OCI-LY3 (cell line): ENCODE measurements around the gene MLPH.
"Not testable (repeated sequence)": the region's sequence is repeated elsewhere in the genome, so short reads cannot be mapped to it uniquely, and the experiment has no call there.

Experiments used
- H2AFZ ChIP-seq: fragments of 200-600, 300-600 bp; shearing (Covaris generic); 2 replicates; pipeline ENCODE4 v1.6.0; 2014; ENCODE audit warnings: antibody characterized with exemption, low read depth, low read length
- H3K27ac ChIP-seq: fragments of 200-600, 300-600 bp; sonication (generic); 2 replicates; pipeline ENCODE4 v1.5.1; 2014; ENCODE audit warnings: mild to moderate bottlenecking, low read length, moderate library complexity, mixed read lengths
- H3K27me3 ChIP-seq: fragments of 200-600, 300-600 bp; sonication (generic); 2 replicates; pipeline ENCODE4 v1.6.1; 2014; ENCODE audit warnings: low read depth, low read length, mixed read lengths
- H3K36me3 ChIP-seq: fragments of 200-600, 300-600 bp; sonication (generic); replicated peaks from 2 replicates; pipeline ENCODE3; 2014; ENCODE audit warnings: low read depth, low read length, mixed read lengths
- H3K4me1 ChIP-seq: fragments of 300-600, 200-600 bp; sonication (generic); 2 replicates; pipeline ENCODE4 v1.6.1; 2014; ENCODE audit warnings: low read length, mixed read lengths
- H3K4me2 ChIP-seq: fragments of 200-600, 300-600 bp; sonication (generic); 2 replicates; pipeline ENCODE4 v1.6.1; 2014; ENCODE audit warnings: low read length, mixed read lengths
- H3K4me3 ChIP-seq: fragments of 300-600, 200-600 bp; sonication (generic); 2 replicates; pipeline ENCODE4 v1.5.1; 2014; ENCODE audit warnings: antibody characterized with exemption, mild to moderate bottlenecking, low read length, moderate library complexity
- H3K79me2 ChIP-seq: fragments of 300-600, 200-600 bp; shearing (Covaris generic); 2 replicates; pipeline ENCODE4 v1.6.1; 2014; ENCODE audit warnings: mild to moderate bottlenecking, low read length, mixed read lengths
- H3K9ac ChIP-seq: fragments of 300-600, 200-600 bp; shearing (Covaris generic); 2 replicates; pipeline ENCODE4 v1.6.0; 2014; ENCODE audit warnings: mild to moderate bottlenecking, low read length, moderate library complexity
- H3K9me3 ChIP-seq: fragments of 200-600, 300-600 bp; shearing (Covaris generic); 2 replicates; pipeline ENCODE4 v1.6.1; 2014; ENCODE audit warnings: low read length, mixed read lengths; ENCODE audit not compliant: insufficient read depth
- H4K20me1 ChIP-seq: fragments of 200-600, 300-600 bp; sonication (generic); 2 replicates; pipeline ENCODE4 v1.6.1; 2016; ENCODE audit warnings: low read length, mixed read lengths; ENCODE audit not compliant: insufficient read depth
- CTCF ChIP-seq: fragments of 200-600, 300-600 bp; sonication (generic); IDR thresholded peaks from 2 replicates; pipeline ENCODE4 v1.5.1; 2014; ENCODE audit warnings: antibody characterized with exemption, low read length, low read depth
- EZH2phosphoT487 ChIP-seq: fragments of 200-600 bp; shearing (Covaris generic); IDR thresholded peaks from 2 replicates; pipeline ENCODE4 v1.6.1; 2018; ENCODE audit warnings: antibody characterized with exemption, mixed run types, low read depth

Gene MLPH

GRCh38 chr2:237465515-237466148 is 21.4 kb upstream of the MLPH start:
- no peaks in the 10 kb centered on the region for H3K27me3 ChIP-seq
- no peak overlapping the region for H2AFZ ChIP-seq
- no peaks in the 10 kb centered on the region for H3K4me1 ChIP-seq
- H4K20me1 ChIP-seq = no peaks in the 10 kb centered on the region
- no peak overlapping the region for H3K4me2 ChIP-seq
- no peak for TF ChIP-seq CTCF
- no peak for TF ChIP-seq EZH2phosphoT487
- no peaks in the 10 kb centered on the region for H3K79me2 ChIP-seq
- H3K36me3 ChIP-seq = no peaks in the 10 kb centered on the region
- H3K9ac ChIP-seq = no peak overlapping the region
- H3K27ac ChIP-seq = no peak overlapping the region
- no peaks in the 10 kb centered on the region for H3K9me3 ChIP-seq
- H3K4me3 ChIP-seq = no peak overlapping the region

- H3K9me3 ChIP-seq = no peaks in the 10 kb centered on the region
- no peaks in the 10 kb centered on the region for H3K27me3 ChIP-seq
- no peaks in the 10 kb centered on the region for H3K36me3 ChIP-seq
- H3K79me2 ChIP-seq = no peaks in the 10 kb centered on the region
- TF ChIP-seq EZH2phosphoT487 = no peak
- TF ChIP-seq CTCF = no peak
- H3K4me2 ChIP-seq = no peak overlapping the region
- H3K4me3 ChIP-seq = no peak overlapping the region
- no peaks in the 10 kb centered on the region for H3K4me1 ChIP-seq
- no peak overlapping the region for H3K9ac ChIP-seq
- H2AFZ ChIP-seq = no peak overlapping the region
- H3K27ac ChIP-seq = no peak overlapping the region
- no peaks in the 10 kb centered on the region for H4K20me1 ChIP-seq
Measured at GRCh38 chr2:237466211-237466610, 20.8 kb upstream of the MLPH start.

- H3K4me2 ChIP-seq = no peak overlapping the region
- H3K36me3 ChIP-seq = no peaks in the 10 kb centered on the region
- H3K27me3 ChIP-seq = no peaks in the 10 kb centered on the region
- H3K4me3 ChIP-seq = no peak overlapping the region
- no peaks in the 10 kb centered on the region; the same call in 1 of the 2 replicates for H3K4me1 ChIP-seq
- H4K20me1 ChIP-seq = no peaks in the 10 kb centered on the region
- H3K9ac ChIP-seq = no peak overlapping the region
- H3K79me2 ChIP-seq = no peaks in the 10 kb centered on the region
- no peak overlapping the region for H3K27ac ChIP-seq
- H2AFZ ChIP-seq = no peak overlapping the region
- TF ChIP-seq CTCF = no peak
- TF ChIP-seq EZH2phosphoT487 = no peak
- H3K9me3 ChIP-seq = no peaks in the 10 kb centered on the region
Measured at GRCh38 chr2:237467447-237468179, 19.4 kb upstream of the MLPH start.

- H2AFZ ChIP-seq, H3K27me3 ChIP-seq, H3K9me3 ChIP-seq, H3K79me2 ChIP-seq, H3K4me3 ChIP-seq, H4K20me1 ChIP-seq, H3K4me1 ChIP-seq, H3K27ac ChIP-seq, H3K4me2 ChIP-seq, H3K36me3 ChIP-seq, H3K9ac ChIP-seq: not testable (repeated sequence)
Measured at GRCh38 chr2:237469410-237469809, 17.6 kb upstream of the MLPH start.
